OCI-LY3 (cell line): Measurements from ENCODE around the gene NFKB2.

Experiments used
- H2AFZ ChIP-seq: fragments of 200-600, 300-600 bp; shearing (Covaris generic); 2 replicates; pipeline ENCODE4 v1.6.0; 2014; ENCODE audit warnings: antibody characterized with exemption, low read depth, low read length
- H3K27ac ChIP-seq: fragments of 200-600, 300-600 bp; sonication (generic); 2 replicates; pipeline ENCODE4 v1.5.1; 2014; ENCODE audit warnings: mild to moderate bottlenecking, low read length, moderate library complexity, mixed read lengths
- H3K27me3 ChIP-seq: fragments of 200-600, 300-600 bp; sonication (generic); 2 replicates; pipeline ENCODE4 v1.6.1; 2014; ENCODE audit warnings: low read depth, low read length, mixed read lengths
- H3K36me3 ChIP-seq: fragments of 200-600, 300-600 bp; sonication (generic); replicated peaks from 2 replicates; pipeline ENCODE3; 2014; ENCODE audit warnings: low read depth, low read length, mixed read lengths
- H3K4me1 ChIP-seq: fragments of 300-600, 200-600 bp; sonication (generic); 2 replicates; pipeline ENCODE4 v1.6.1; 2014; ENCODE audit warnings: low read length, mixed read lengths
- H3K4me2 ChIP-seq: fragments of 200-600, 300-600 bp; sonication (generic); 2 replicates; pipeline ENCODE4 v1.6.1; 2014; ENCODE audit warnings: low read length, mixed read lengths
- H3K4me3 ChIP-seq: fragments of 300-600, 200-600 bp; sonication (generic); 2 replicates; pipeline ENCODE4 v1.5.1; 2014; ENCODE audit warnings: antibody characterized with exemption, mild to moderate bottlenecking, low read length, moderate library complexity
- H3K79me2 ChIP-seq: fragments of 300-600, 200-600 bp; shearing (Covaris generic); 2 replicates; pipeline ENCODE4 v1.6.1; 2014; ENCODE audit warnings: mild to moderate bottlenecking, low read length, mixed read lengths
- H3K9ac ChIP-seq: fragments of 300-600, 200-600 bp; shearing (Covaris generic); 2 replicates; pipeline ENCODE4 v1.6.0; 2014; ENCODE audit warnings: mild to moderate bottlenecking, low read length, moderate library complexity
- H3K9me3 ChIP-seq: fragments of 200-600, 300-600 bp; shearing (Covaris generic); 2 replicates; pipeline ENCODE4 v1.6.1; 2014; ENCODE audit warnings: low read length, mixed read lengths; ENCODE audit not compliant: insufficient read depth
- H4K20me1 ChIP-seq: fragments of 200-600, 300-600 bp; sonication (generic); 2 replicates; pipeline ENCODE4 v1.6.1; 2016; ENCODE audit warnings: low read length, mixed read lengths; ENCODE audit not compliant: insufficient read depth
- EZH2phosphoT487 ChIP-seq: fragments of 200-600 bp; shearing (Covaris generic); IDR thresholded peaks from 2 replicates; pipeline ENCODE4 v1.6.1; 2018; ENCODE audit warnings: antibody characterized with exemption, mixed run types, low read depth
- TF ChIP-seq, protein P1 (sequence below): fragments of 200-600, 300-600 bp; sonication (generic); IDR thresholded peaks from 2 replicates; pipeline ENCODE4 v1.5.1; 2014; ENCODE audit warnings: antibody characterized with exemption, low read length, low read depth

The NFKB2 gene

DNA sequence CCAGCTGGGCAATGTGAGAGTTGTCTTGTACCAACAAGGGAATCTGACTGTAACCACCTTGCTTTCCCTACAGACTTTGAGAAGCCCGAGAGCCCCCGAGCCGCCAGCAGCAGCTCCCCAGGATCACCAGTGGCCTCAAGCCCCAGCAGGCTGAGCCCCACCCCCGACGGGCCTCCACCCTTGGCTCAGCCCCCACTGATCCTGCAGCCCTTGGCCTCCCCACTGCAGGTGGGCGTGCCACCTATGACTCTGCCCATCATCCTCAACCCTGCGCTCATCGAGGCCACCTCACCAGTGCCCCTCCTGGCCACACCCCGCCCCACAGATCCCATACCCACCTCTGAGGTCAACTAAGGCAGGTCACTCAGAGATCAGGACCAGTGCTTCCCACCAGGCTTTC, 13.5 kb upstream of the NFKB2 start:
- TF ChIP-seq EZH2phosphoT487: no peak
- TF ChIP-seq, protein P1, sequence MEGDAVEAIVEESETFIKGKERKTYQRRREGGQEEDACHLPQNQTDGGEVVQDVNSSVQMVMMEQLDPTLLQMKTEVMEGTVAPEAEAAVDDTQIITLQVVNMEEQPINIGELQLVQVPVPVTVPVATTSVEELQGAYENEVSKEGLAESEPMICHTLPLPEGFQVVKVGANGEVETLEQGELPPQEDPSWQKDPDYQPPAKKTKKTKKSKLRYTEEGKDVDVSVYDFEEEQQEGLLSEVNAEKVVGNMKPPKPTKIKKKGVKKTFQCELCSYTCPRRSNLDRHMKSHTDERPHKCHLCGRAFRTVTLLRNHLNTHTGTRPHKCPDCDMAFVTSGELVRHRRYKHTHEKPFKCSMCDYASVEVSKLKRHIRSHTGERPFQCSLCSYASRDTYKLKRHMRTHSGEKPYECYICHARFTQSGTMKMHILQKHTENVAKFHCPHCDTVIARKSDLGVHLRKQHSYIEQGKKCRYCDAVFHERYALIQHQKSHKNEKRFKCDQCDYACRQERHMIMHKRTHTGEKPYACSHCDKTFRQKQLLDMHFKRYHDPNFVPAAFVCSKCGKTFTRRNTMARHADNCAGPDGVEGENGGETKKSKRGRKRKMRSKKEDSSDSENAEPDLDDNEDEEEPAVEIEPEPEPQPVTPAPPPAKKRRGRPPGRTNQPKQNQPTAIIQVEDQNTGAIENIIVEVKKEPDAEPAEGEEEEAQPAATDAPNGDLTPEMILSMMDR: no peak
- no peaks in the 10 kb centered on the region for H3K79me2 ChIP-seq
- no peak overlapping the region for H3K4me3 ChIP-seq
- H4K20me1 ChIP-seq: no peaks in the 10 kb centered on the region
- no peak overlapping the region for H3K9ac ChIP-seq
- H3K27me3 ChIP-seq: no peaks in the 10 kb centered on the region
- H3K4me2 ChIP-seq: no peak overlapping the region
- H2AFZ ChIP-seq: no peak overlapping the region
- no peak overlapping the region for H3K27ac ChIP-seq
- no peaks in the 10 kb centered on the region for H3K9me3 ChIP-seq
- H3K4me1 ChIP-seq: peaks cover 12% of the 10 kb centered on the region
- peaks cover 11% of the 10 kb centered on the region for H3K36me3 ChIP-seq

GRCh38 chr10:102382871-102383270, 12.6 kb upstream of the NFKB2 start:
- no peak overlapping the region for H3K9ac ChIP-seq
- TF ChIP-seq EZH2phosphoT487: no peak
- TF ChIP-seq, protein P1: no peak

DNA sequence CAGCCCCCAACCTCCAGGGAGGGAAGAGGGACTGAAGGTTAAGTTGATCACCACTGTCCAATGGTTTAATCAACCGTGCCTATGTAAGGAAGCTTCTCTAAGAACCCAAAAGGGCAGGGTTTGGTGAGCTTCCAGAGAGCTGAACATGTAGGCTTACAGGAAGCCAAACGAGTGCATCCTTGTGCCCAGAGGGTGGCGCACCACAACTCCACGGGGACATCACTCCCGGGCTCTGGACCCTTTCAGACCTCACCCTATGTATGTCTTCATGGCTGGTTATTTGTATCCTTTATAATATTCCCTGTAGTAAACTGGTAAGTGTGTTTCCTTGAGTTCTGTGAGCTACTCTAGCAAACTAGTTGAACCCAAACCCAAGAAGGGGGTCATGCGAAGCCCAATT, 11.5 kb upstream of the NFKB2 start:
- Histone ChIP-seq H3K9ac (no peak overlapping the region), H2AFZ (no peak overlapping the region), H3K9me3 (no peaks in the 10 kb centered on the region), H3K27me3 (no peaks in the 10 kb centered on the region), H3K79me2 (no peaks in the 10 kb centered on the region), H3K27ac (no peak overlapping the region), H3K4me3 (no peak overlapping the region), H3K4me1 (peaks cover 12% of the 10 kb centered on the region), H4K20me1 (no peaks in the 10 kb centered on the region), H3K36me3 (peaks cover 11% of the 10 kb centered on the region), H3K4me2 (no peak overlapping the region)
- TF ChIP-seq, protein P1: peak; percentile 16; the same call in 1 of the 2 replicates
- TF ChIP-seq EZH2phosphoT487: no peak

More at GRCh38 chr10:102382871-102383270, 12.6 kb upstream of the NFKB2 start:
- no peaks in the 10 kb centered on the region for H3K79me2 ChIP-seq
- H3K4me2 ChIP-seq: no peak overlapping the region
- H3K4me3 ChIP-seq: no peak overlapping the region
- peaks cover 12% of the 10 kb centered on the region for H3K4me1 ChIP-seq
- H3K27me3 ChIP-seq: no peaks in the 10 kb centered on the region
- H4K20me1 ChIP-seq: no peaks in the 10 kb centered on the region
- H3K36me3 ChIP-seq: peaks cover 11% of the 10 kb centered on the region
- H3K27ac ChIP-seq: no peak overlapping the region
- no peak overlapping the region for H2AFZ ChIP-seq
- H3K9me3 ChIP-seq: no peaks in the 10 kb centered on the region

DNA sequence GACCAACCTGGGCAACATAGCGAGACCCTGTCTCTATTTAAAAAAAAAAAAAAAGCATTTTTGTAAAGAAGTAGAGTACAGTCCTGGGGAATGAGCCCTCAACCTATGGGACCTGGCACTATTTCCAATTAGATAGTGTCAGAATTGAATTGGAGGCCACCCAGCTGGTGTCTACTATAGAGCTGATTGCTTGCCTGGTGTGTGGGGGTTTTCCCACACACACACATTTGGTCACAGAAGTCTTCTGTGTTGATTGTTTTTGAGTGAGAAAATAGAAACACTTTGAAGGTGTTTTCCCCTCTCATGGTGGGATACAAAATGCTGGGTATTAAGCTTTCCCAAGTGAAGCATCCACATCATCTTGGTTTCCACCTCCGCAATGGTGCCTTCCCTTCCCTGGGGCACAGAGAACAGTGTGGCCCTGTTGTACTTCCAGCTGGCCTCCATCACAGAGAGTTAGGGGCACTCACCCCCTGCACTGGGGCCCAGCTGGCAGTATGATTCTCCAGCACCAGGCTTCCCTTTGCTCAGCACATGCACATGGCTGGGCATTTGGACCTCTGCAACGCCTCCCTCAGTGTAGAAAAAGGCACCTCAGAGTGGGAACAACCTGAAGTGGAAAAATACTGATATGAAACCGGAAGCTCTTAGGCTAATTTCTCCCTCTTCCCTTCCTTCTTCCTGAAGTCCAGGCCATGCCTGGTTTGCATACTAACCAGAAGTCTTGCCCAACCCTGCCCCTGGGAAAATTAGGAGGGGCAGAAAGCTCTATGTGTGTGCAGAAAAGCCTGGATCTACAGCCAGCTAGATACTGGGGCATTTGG, 10.7 kb upstream of the NFKB2 start:
- Histone ChIP-seq H3K79me2 (no peaks in the 10 kb centered on the region), H3K27ac (no peak overlapping the region), H3K4me2 (peak overlapping the region; percentile 7; the same call in 1 of the 2 replicates), H3K9me3 (no peaks in the 10 kb centered on the region), H2AFZ (no peak overlapping the region), H4K20me1 (no peaks in the 10 kb centered on the region), H3K9ac (no peak overlapping the region), H3K27me3 (no peaks in the 10 kb centered on the region), H3K36me3 (peaks cover 11% of the 10 kb centered on the region), H3K4me1 (peaks cover 12% of the 10 kb centered on the region), H3K4me3 (no peak overlapping the region)
- TF ChIP-seq EZH2phosphoT487: no peak
- TF ChIP-seq, protein P1: no peak
